Prostate gland (tissue), 2 donors: ENCODE measurements around the gene RFNG. TPM values are rescaled to one million over a fixed set of nuclear protein-coding genes. Genes with fewer than 3 reads are reported as not detected.

ENCODE experiments used
- DNase-seq: peaks from one replicate; pipeline ENCODE4 v3.0.0-alpha.2; 2019; ENCODE audit warnings: low spot score
- H3K27ac ChIP-seq, 2 donors: fragments of 200-600 bp; sonication (generic); 2 replicates each; pipeline ENCODE4 v1.5.1; 2017 to 2019
- H3K27me3 ChIP-seq: fragments of 200-600 bp; sonication (generic); replicated peaks from 2 replicates; pipeline ENCODE4 v1.5.1; 2019; ENCODE audit not compliant: insufficient read depth
- H3K36me3 ChIP-seq, 2 donors: fragments of 200-600 bp; sonication (generic); 1 replicate in 1 of 2; 2 replicates in 1 of 2; pipeline versions ENCODE4 v1.5.1 to v1.8.1; 2017 to 2019
- H3K4me1 ChIP-seq: fragments of 200-600 bp; sonication (generic); replicated peaks from 2 replicates; pipeline ENCODE4 v1.5.1; 2019
- H3K4me3 ChIP-seq, 2 donors: fragments of 200-600 bp; sonication (generic); 2 replicates each; pipeline ENCODE4 v1.5.1; 2017 to 2019
- H3K9me3 ChIP-seq: fragments of 200-600 bp; sonication (generic); 2 replicates; pipeline ENCODE4 v1.5.1; 2017
- POLR2A ChIP-seq: fragments of 450-650 bp; IDR thresholded peaks from one replicate; pipeline ENCODE4 v1.6.1; 2016; ENCODE audit warnings: antibody characterized with exemption, mild to moderate bottlenecking
- POLR2AphosphoS5 ChIP-seq: sonication (generic); formaldehyde crosslinking; IDR thresholded peaks from one replicate; pipeline ENCODE4 v1.6.1; 2017; ENCODE audit warnings: antibody characterized with exemption
- WGBS: methylation state at CpG from one replicate; pipeline ENCODE4 v1.1.5; 2018; 5-methylcytosine and 5-hydroxymethylcytosine counted together
- intact Hi-C: fragments of 100-400 bp; cut with DNase I; formaldehyde crosslinking; loops from one replicate; pipeline ENCODE4 v1.14.2; 2022
- total RNA-seq, 2 donors: library from RNA; depleted of rRNA; stranded (reverse); fragments of >200 nt; gene quantifications; one replicate each; pipeline ENCODE4 v1.1.0, GENCODE V29; 2016
- TF ChIP-seq, protein P1 (sequence below), 4 experiments: fragments of 200-600 bp in 2 of 4; fragments of 450-650 bp in 2 of 4; sonication (generic) in 2 of 4; IDR thresholded peaks; 1 replicate in 3 of 4; 2 replicates in 1 of 4; pipeline ENCODE4 v1.5.1; 2016 to 2019; ENCODE audit warnings: antibody characterized with exemption in 4 of 4, mild to moderate bottlenecking in 2 of 4, moderate library complexity in 2 of 4

RFNG gene
- total RNA-seq, 2 donors from 2014 or later: 48.8 to 92.7 TPM

DNA sequence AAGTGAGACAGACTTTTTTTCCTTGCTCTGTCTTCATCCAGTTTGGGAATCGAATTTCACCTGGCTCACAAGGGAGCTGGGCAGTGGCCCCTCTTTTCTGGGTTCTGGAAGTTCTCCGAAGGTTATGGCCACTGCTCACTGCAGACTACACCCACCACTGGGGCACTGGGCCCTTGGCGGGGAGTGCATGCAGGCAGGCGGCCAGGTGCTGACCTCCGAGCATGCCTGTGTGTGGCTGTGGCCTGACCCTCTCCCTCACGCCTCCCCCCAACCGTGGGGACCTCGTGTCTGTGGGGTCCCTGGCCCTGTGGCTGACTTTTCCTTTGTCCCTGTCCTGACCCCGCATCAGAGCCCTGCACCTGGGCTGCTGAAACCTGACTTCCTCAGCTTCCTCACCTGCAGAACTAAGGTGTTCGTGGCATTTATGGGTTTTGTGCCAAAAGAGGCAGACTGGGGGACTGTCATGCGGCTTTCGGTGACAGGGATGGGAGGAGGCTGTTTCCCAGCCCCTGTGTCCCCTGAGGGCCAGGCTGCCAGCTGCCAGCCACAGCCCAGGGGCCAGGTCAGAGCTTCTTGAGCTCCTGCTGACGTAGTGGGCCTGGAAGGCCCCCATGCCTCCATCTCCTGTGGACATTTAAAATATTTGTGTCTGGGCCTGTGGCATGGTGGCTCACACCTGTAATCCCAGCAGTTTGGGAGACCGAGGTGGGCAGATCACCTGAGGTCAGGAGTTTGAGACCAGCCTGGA, 52.7 kb downstream of the RFNG start:
- TF ChIP-seq, protein P1, sequence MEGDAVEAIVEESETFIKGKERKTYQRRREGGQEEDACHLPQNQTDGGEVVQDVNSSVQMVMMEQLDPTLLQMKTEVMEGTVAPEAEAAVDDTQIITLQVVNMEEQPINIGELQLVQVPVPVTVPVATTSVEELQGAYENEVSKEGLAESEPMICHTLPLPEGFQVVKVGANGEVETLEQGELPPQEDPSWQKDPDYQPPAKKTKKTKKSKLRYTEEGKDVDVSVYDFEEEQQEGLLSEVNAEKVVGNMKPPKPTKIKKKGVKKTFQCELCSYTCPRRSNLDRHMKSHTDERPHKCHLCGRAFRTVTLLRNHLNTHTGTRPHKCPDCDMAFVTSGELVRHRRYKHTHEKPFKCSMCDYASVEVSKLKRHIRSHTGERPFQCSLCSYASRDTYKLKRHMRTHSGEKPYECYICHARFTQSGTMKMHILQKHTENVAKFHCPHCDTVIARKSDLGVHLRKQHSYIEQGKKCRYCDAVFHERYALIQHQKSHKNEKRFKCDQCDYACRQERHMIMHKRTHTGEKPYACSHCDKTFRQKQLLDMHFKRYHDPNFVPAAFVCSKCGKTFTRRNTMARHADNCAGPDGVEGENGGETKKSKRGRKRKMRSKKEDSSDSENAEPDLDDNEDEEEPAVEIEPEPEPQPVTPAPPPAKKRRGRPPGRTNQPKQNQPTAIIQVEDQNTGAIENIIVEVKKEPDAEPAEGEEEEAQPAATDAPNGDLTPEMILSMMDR (IDR thresholded peaks at IDR 0.05): no peak
- TF ChIP-seq POLR2AphosphoS5 (no peak), POLR2A (no peak)
- intact Hi-C loops: no loop called here
- Histone ChIP-seq H3K36me3 (no peaks in the 10 kb centered on the region), H3K4me3 (no peak overlapping the region), H3K27me3 (no peaks in the 10 kb centered on the region), H3K27ac (no peak overlapping the region), H3K9me3 (no peaks in the 10 kb centered on the region), H3K4me1 (no peaks in the 10 kb centered on the region)
- no peak for DNase-seq
- 76% methylated on average over 14 of the region's 14 CpGs for WGBS

DNA sequence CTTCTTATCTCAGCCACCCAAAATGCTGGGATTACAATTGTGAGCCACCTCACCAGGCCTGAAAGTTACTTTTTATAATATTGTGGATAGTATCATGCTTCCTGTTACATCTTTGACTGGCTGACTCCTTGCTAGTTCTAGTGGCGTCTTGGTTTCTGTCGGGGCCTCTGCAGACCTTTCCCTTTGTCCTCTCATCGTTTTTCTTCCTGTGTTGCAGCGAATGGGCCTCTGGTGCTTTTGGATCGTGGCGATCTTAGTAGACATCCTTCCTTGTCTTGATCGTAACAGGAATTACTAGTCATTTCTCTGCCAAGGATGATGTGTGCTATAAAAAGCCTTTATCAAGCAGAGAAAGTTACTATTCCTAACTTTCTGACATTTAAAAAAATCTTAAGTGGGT, 53.4 kb downstream of the RFNG start:
- no peaks in the 10 kb centered on the region for H3K4me1 ChIP-seq
- no peaks in the 10 kb centered on the region for H3K36me3 ChIP-seq
- no peaks in the 10 kb centered on the region for H3K27me3 ChIP-seq
- intact Hi-C loops: no loop called here
- WGBS: 64% methylated on average over 7 of the region's 7 CpGs
- H3K9me3 ChIP-seq: no peaks in the 10 kb centered on the region
- H3K27ac ChIP-seq: no peak overlapping the region
- H3K4me3 ChIP-seq: no peak overlapping the region
- TF ChIP-seq POLR2A (no peak), POLR2AphosphoS5 (no peak)
- TF ChIP-seq, protein P1 (IDR thresholded peaks at IDR 0.05): no peak
- no peak for DNase-seq

Other genes starting within 250 kb of the RFNG start
- under 1 TPM in 1 of 2 donors, not detected in 1; 0.97 TPM for gene GCGR, start 247.7 kb downstream of the RFNG start, total RNA-seq
- gene MCRIP1, start 218.5 kb downstream of the RFNG start, total RNA-seq: 100 to 1,000 TPM in 1 of 2 donors, 10 to 100 TPM in 1; 83.6 to 150 TPM
- gene PPP1R27, start 216.8 kb downstream of the RFNG start, total RNA-seq: 1 to 10 TPM in 1 of 2 donors, not detected in 1; 1.6 TPM
- 1,000 to 10,000 TPM in 1 of 2 donors, 100 to 1,000 TPM in 1; 509 to 2,101 TPM for gene P4HB, start 191.3 kb downstream of the RFNG start, total RNA-seq
- gene ARHGDIA, start 180.5 kb downstream of the RFNG start, total RNA-seq: 100 to 1,000 TPM; 193 to 274 TPM
- 100 to 1,000 TPM in 1 of 2 donors, 10 to 100 TPM in 1; 83.9 to 108 TPM for gene ALYREF, start 160.2 kb downstream of the RFNG start, total RNA-seq
- gene ANAPC11, start 160.1 kb downstream of the RFNG start, total RNA-seq: 100 to 1,000 TPM; 128 to 278 TPM
- 10 to 100 TPM in 1 of 2 donors, 1 to 10 TPM in 1; 9.8 to 10.9 TPM for gene NPB, start 149.6 kb downstream of the RFNG start, total RNA-seq
- 10 to 100 TPM; 51.4 to 69.2 TPM for gene PCYT2, start 140.4 kb downstream of the RFNG start, total RNA-seq
- 10 to 100 TPM; 22.4 to 39.9 TPM for gene SIRT7, start 133.6 kb downstream of the RFNG start, total RNA-seq
- gene MAFG, start 124.1 kb downstream of the RFNG start, total RNA-seq: 10 to 100 TPM; 11.3 to 27.7 TPM
- 10 to 100 TPM; 35.0 to 91.2 TPM for gene PYCR1, start 114.5 kb downstream of the RFNG start, total RNA-seq
- under 1 TPM in 1 of 2 donors, not detected in 1; 0.14 TPM for gene MYADML2, start 104.6 kb downstream of the RFNG start, total RNA-seq
- gene NOTUM, start 90.6 kb downstream of the RFNG start, total RNA-seq: 1 to 10 TPM in 1 of 2 donors, under 1 TPM in 1; 0.50 to 8.3 TPM
- gene ASPSCR1, start 74.2 kb downstream of the RFNG start, total RNA-seq: 10 to 100 TPM; 30.7 to 39.7 TPM
- gene CENPX, start 28.9 kb downstream of the RFNG start, total RNA-seq: 100 to 1,000 TPM in 1 of 2 donors, 10 to 100 TPM in 1; 84.9 to 263 TPM
- 10 to 100 TPM; 22.2 to 24.1 TPM for gene LRRC45, start 28.5 kb downstream of the RFNG start, total RNA-seq
- gene RAC3, start 20.1 kb downstream of the RFNG start, total RNA-seq: 10 to 100 TPM; 41.8 to 93.9 TPM
- gene DCXR, start 14.1 kb downstream of the RFNG start, total RNA-seq: 100 to 1,000 TPM; 235 to 744 TPM
- gene GPS1, start 87 bp upstream of the RFNG start, total RNA-seq: 100 to 1,000 TPM; 163 to 182 TPM
- 100 to 1,000 TPM in 1 of 2 donors, 10 to 100 TPM in 1; 95.9 to 119 TPM for gene DUS1L, start 14.0 kb upstream of the RFNG start, total RNA-seq
- gene FASN, start 46.4 kb upstream of the RFNG start, total RNA-seq: 100 to 1,000 TPM; 192 to 388 TPM
- 10 to 100 TPM; 57.6 to 62.8 TPM for gene CCDC57, start 161.0 kb upstream of the RFNG start, total RNA-seq
- 10 to 100 TPM in 1 of 2 donors, 1 to 10 TPM in 1; 5.0 to 69.2 TPM for gene SLC16A3, start 177.2 kb upstream of the RFNG start, total RNA-seq
- gene CSNK1D, start 221.9 kb upstream of the RFNG start, total RNA-seq: 100 to 1,000 TPM in 1 of 2 donors, 10 to 100 TPM in 1; 80.3 to 155 TPM